Fibroblast of lung (primary cell): ENCODE results near the gene NASP. TPM values are rescaled to one million over a fixed set of nuclear protein-coding genes. Genes with fewer than 3 reads are reported as not detected.

Experiments
- DNase-seq, 2 donors: peaks; one replicate each; pipeline versions ENCODE4 v3.0.0 to v3.0.0-alpha.2; 2010; ENCODE audit warnings: low read depth in 2 of 2
- H2AFZ ChIP-seq: 2 replicates; pipeline ENCODE4 v1.5.1; 2012; ENCODE audit warnings: low read length, control low read depth, inconsistent platforms
- H3K27ac ChIP-seq: 2 replicates; pipeline ENCODE4 v1.5.1; 2011; ENCODE audit warnings: low read length, control low read depth; ENCODE audit not compliant: insufficient read depth
- H3K27me3 ChIP-seq: 2 replicates; pipeline ENCODE4 v1.5.1; 2011; ENCODE audit warnings: mild to moderate bottlenecking, low read length; ENCODE audit not compliant: control insufficient read depth, insufficient read depth
- H3K36me3 ChIP-seq: 2 replicates; pipeline ENCODE4 v1.5.1; 2011; ENCODE audit warnings: low read length; ENCODE audit not compliant: control insufficient read depth, insufficient read depth
- H3K4me1 ChIP-seq: 2 replicates; pipeline ENCODE4 v1.5.1; 2011; ENCODE audit warnings: low read length; ENCODE audit not compliant: control insufficient read depth, insufficient read depth; ENCODE audit errors: extremely low read depth
- H3K4me2 ChIP-seq: 2 replicates; pipeline ENCODE4 v1.5.1; 2011; ENCODE audit warnings: low read length, control low read depth; ENCODE audit not compliant: insufficient read depth; ENCODE audit errors: extremely low read depth
- H3K4me3 ChIP-seq, 4 experiments: fragments of 200-600 bp in 1 of 4; sonication (generic) in 1 of 4; replicated peaks in 1 of 4; 2 replicates each; pipeline ENCODE4 v1.5.1; 2011 to 2016; ENCODE audit warnings: low read length in 4 of 4, low read depth in 3 of 4, mild to moderate bottlenecking in 3 of 4, control low read depth in 2 of 4, inconsistent platforms in 1 of 4, mixed read lengths in 1 of 4; ENCODE audit not compliant: insufficient read depth in 1 of 4; ENCODE audit errors: control extremely low read depth in 1 of 4
- H3K79me2 ChIP-seq: 2 replicates; pipeline ENCODE4 v1.5.1; 2012; ENCODE audit warnings: mild to moderate bottlenecking, low read length, inconsistent platforms; ENCODE audit not compliant: control insufficient read depth, insufficient read depth
- H3K9ac ChIP-seq: 2 replicates; pipeline ENCODE4 v1.5.1; 2011; ENCODE audit warnings: mild to moderate bottlenecking, low read length, control low read depth; ENCODE audit not compliant: insufficient read depth
- H3K9me3 ChIP-seq: 2 replicates; pipeline ENCODE4 v1.5.1; 2012; ENCODE audit warnings: low read depth, low read length; ENCODE audit not compliant: control insufficient read depth, insufficient read depth
- H4K20me1 ChIP-seq: 2 replicates; pipeline ENCODE4 v1.5.1; 2011; ENCODE audit warnings: low read length; ENCODE audit not compliant: control insufficient read depth, insufficient read depth; ENCODE audit errors: extremely low read depth
- CTCF ChIP-seq, 2 donors: IDR thresholded peaks in 1 of 2; conservative IDR thresholded peaks in 1 of 2; 1 replicate in 1 of 2; 2 replicates in 1 of 2; pipeline ENCODE4 v1.5.1; 2011 to 2012; ENCODE audit warnings: low read length in 2 of 2, control low read depth in 1 of 2, inconsistent platforms in 1 of 2, low read depth in 1 of 2, mild to moderate bottlenecking in 1 of 2
- EZH2 ChIP-seq: IDR thresholded peaks from 2 replicates; pipeline ENCODE4 v1.5.1; 2012; ENCODE audit warnings: low read length, control low read depth, mild to moderate bottlenecking; ENCODE audit errors: missing control alignments
- polyA plus RNA-seq, 2 donors: library from polyadenylated mRNA; depleted of rRNA in 1 of 2; stranded (reverse) in 1 of 2; unstranded in 1 of 2; fragments of >200 nt; gene quantifications; 2 replicates each; pipeline ENCODE4 v1.2.1, GENCODE V29; 2011 to 2012; ENCODE audit warnings: missing spikeins in 1 of 2
- total RNA-seq: library from RNA; depleted of rRNA; stranded (reverse); fragments of >200 nt; gene quantifications from 2 replicates; pipeline ENCODE4 v1.2.1, GENCODE V29; 2014

NASP gene
- total and polyA plus RNA-seq, 2 donors (not counting 1 experiment from before 2014, with no cell fraction given): 30.9 to 54.1 TPM

- peaks cover 63% of the 10 kb centered on the region for H3K79me2 ChIP-seq
- DNase-seq: no peak
- H3K9me3 ChIP-seq: no peaks in the 10 kb centered on the region
- peak overlapping the region; percentile 85 to 100 (median 98) for H3K4me3 ChIP-seq
- H3K27ac ChIP-seq: peak overlapping the region; percentile 58
- no peak overlapping the region for H2AFZ ChIP-seq
- H3K9ac ChIP-seq: no peak overlapping the region
- peak overlapping the region; percentile 81 for H3K4me2 ChIP-seq
- H3K27me3 ChIP-seq: no peaks in the 10 kb centered on the region
- H3K4me1 ChIP-seq: peaks cover 5% of the 10 kb centered on the region
- H3K36me3 ChIP-seq: no peaks in the 10 kb centered on the region
- no peaks in the 10 kb centered on the region for H4K20me1 ChIP-seq
- TF ChIP-seq CTCF (conservative IDR thresholded peaks at IDR 0.05 in 1 of 2, IDR thresholded peaks at IDR 0.05 in 1 of 2; ENCODE audit: low read depth in 1 of 2, low read length in 2 of 2) (no peak), EZH2 (no peak)
Observed at GRCh38 chr1:45585496-45586075, 1.7 kb downstream of the NASP start.

GRCh38 chr1:45586769-45587168 lies 2.9 kb downstream of the NASP start:
- peak overlapping the region in 3 of 4 experiments; percentile 39 to 100 (median 48) for H3K4me3 ChIP-seq

DNA sequence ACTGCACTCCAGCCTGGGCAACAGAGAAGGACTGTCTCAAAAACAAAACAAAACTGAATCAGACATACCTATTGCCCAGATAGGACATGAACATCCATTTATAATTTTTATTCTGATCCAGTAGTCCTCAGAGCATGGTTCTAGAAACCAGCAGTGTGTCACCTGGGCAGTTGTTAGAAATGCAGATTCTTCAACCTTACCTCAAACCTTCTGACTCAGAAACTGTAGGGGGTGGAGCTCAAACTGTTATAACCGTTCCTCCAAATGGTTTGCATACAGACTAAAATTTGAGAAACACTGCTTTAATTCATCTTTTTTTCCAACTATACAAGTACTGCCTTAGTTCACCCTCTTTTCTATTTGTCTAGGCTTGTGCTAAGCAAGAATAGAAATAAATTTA lies 6.0 kb downstream of the NASP start:
- Histone ChIP-seq H3K4me1 (peaks cover 5% of the 10 kb centered on the region), H3K36me3 (peaks cover 2% of the 10 kb centered on the region), H3K79me2 (peaks cover 69% of the 10 kb centered on the region), H4K20me1 (no peaks in the 10 kb centered on the region), H3K27me3 (no peaks in the 10 kb centered on the region), H2AFZ (no peak overlapping the region), H3K9ac (no peak overlapping the region), H3K9me3 (no peaks in the 10 kb centered on the region), H3K4me3 (no peak overlapping the region), H3K4me2 (no peak overlapping the region), H3K27ac (no peak overlapping the region)
- no peak for TF ChIP-seq CTCF (conservative IDR thresholded peaks at IDR 0.05 in 1 of 2, IDR thresholded peaks at IDR 0.05 in 1 of 2; ENCODE audit: low read depth in 1 of 2, low read length in 2 of 2)
- no peak for TF ChIP-seq EZH2
- no peak for DNase-seq

More at GRCh38 chr1:45586769-45587168, 2.9 kb downstream of the NASP start:
- Histone ChIP-seq H3K4me1 (peaks cover 5% of the 10 kb centered on the region), H3K9me3 (no peaks in the 10 kb centered on the region), H3K4me2 (peak overlapping the region; percentile 81), H4K20me1 (no peaks in the 10 kb centered on the region), H3K9ac (no peak overlapping the region), H3K79me2 (peaks cover 73% of the 10 kb centered on the region), H3K36me3 (no peaks in the 10 kb centered on the region), H3K27me3 (no peaks in the 10 kb centered on the region), H3K27ac (no peak overlapping the region), H2AFZ (no peak overlapping the region)
- DNase-seq: no peak
- no peak for TF ChIP-seq CTCF (conservative IDR thresholded peaks at IDR 0.05 in 1 of 2, IDR thresholded peaks at IDR 0.05 in 1 of 2; ENCODE audit: low read depth in 1 of 2, low read length in 2 of 2)
- no peak for TF ChIP-seq EZH2
